Measurements from ENCODE around the gene MYO18A. TPM values are rescaled to one million over a fixed set of nuclear protein-coding genes. Genes with fewer than 3 reads are reported as not detected.

Gene MYO18A
- total RNA-seq, 4 donors from 2014 or later: 14.5 to 72.3 (median 50.8) TPM

DNA sequence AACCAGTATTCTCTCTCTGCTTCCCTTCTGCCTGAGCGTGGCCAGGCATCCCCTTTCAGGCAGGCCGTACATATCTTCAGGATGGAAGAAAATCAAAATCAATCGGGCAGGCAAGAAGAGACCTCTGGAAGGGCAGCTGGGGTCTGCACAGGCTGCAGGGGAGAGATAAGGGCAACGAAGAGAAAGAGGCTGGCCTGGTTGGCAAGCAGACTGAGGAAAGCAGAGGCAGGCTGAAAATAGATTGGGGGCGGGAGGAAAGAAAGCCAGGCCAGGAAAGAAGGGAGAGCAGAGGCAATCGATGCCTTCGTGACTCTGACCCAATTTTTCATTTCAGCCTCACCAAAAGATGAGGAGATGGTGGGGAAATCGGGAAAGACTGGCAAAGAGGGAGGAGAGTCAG is 119.2 kb downstream of the MYO18A start:
- TF ChIP-seq, protein P1, sequence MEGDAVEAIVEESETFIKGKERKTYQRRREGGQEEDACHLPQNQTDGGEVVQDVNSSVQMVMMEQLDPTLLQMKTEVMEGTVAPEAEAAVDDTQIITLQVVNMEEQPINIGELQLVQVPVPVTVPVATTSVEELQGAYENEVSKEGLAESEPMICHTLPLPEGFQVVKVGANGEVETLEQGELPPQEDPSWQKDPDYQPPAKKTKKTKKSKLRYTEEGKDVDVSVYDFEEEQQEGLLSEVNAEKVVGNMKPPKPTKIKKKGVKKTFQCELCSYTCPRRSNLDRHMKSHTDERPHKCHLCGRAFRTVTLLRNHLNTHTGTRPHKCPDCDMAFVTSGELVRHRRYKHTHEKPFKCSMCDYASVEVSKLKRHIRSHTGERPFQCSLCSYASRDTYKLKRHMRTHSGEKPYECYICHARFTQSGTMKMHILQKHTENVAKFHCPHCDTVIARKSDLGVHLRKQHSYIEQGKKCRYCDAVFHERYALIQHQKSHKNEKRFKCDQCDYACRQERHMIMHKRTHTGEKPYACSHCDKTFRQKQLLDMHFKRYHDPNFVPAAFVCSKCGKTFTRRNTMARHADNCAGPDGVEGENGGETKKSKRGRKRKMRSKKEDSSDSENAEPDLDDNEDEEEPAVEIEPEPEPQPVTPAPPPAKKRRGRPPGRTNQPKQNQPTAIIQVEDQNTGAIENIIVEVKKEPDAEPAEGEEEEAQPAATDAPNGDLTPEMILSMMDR (IDR thresholded peaks at IDR 0.05; ENCODE audit: low read depth): no peak

DNA sequence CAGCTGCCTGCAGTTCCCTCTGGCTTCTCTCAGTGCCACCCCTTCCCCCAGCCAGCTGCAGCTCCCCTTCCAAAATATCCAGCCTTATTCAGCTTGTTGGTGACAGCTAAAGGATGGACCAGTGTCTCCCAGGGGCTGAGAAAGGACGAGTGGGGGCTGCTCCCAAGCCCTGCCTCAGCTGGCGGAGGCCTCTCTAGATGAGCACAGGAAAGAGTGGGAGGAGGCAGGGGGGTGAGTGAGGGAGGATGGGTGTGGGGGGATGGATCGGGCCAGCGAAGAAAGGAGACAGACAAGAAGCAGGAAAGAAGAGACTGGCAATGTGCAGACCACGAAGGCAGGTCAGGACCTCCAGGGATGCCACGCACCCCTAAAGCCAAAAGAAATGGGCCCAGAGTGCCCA is 119.7 kb downstream of the MYO18A start:
- TF ChIP-seq, protein P1 (IDR thresholded peaks at IDR 0.05; ENCODE audit: low read depth): no peak

DNA sequence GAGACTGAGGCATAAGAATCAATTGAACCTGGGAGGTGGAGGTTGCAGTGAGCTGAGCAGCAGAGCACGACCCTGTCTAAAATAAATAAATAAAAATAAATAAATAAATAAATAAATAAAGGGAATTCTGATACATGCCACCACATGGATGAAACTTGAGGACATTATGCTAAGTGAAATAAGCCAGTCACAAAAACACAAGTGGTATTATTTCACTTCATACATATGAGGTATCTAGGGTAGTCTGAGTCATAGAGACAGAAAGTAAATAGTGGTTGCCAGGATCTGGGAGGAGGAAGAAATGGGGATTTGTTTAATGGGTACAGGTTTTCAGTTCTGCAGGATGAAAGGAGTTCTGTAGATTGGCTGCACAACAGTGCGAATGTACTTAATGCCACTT is 120.9 kb downstream of the MYO18A start:
- TF ChIP-seq, protein P1 (IDR thresholded peaks at IDR 0.05; ENCODE audit: low read depth): no peak

DNA sequence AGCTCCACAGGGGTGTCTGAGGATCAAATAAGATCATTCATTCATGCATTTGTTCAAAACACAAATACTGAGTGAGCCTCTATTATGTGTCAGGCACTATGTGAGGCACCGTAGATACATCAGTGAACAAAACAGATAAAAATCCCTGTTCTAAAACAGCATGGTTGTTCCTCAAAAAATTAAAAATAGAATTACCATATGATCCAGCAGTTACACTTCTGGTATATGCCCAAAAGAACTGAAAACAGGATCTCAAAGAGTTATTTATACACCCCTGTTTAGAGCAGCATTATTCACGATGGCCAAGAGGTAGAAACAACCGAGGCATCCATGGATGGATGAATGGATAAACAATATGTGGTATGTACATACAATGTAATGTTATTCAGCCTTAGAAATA is 121.8 kb downstream of the MYO18A start:
- TF ChIP-seq, protein P1 (IDR thresholded peaks at IDR 0.05; ENCODE audit: low read depth): no peak

DNA sequence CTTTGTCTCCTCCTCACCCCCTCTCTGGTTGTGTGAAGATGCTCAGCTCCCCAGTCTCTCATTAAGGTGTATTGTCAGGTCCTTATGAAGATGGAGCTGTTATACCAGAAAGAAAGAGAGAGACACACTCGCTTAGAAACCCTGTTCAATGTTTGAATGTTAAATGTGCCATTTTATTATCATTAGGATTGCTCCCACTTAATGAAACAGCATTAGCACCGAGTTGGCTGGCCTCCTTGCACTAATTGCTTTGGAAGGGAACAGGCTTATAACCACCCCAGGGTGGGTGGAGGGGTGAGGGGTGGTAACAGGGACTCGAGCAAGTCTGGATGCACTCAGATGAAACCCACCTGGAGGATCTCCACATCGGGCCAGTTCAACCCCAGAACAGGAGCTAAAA is 122.8 kb downstream of the MYO18A start:
- TF ChIP-seq, protein P1 (IDR thresholded peaks at IDR 0.05; ENCODE audit: low read depth): no peak

DNA sequence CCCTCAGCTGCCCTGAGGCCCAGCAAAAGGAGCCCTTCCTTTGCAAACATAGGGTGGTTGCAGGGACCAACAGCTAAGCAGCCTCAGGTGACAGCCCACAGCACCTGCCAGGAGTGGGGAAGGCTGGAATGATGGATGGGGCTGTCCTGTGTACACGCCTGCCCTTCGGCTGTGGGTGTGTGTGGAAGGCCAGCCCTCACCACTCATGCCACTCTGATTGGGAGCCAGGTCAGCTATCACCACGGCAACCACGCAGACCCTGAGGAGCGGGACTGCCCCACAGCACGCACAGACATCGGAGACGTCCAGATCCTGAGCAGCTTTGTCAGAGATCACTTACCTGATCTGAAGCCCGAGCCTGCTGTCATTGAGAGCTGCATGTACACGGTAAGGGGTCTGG is 125.4 kb downstream of the MYO18A start:
- TF ChIP-seq, protein P1 (IDR thresholded peaks at IDR 0.05; ENCODE audit: low read depth): no peak

DNA sequence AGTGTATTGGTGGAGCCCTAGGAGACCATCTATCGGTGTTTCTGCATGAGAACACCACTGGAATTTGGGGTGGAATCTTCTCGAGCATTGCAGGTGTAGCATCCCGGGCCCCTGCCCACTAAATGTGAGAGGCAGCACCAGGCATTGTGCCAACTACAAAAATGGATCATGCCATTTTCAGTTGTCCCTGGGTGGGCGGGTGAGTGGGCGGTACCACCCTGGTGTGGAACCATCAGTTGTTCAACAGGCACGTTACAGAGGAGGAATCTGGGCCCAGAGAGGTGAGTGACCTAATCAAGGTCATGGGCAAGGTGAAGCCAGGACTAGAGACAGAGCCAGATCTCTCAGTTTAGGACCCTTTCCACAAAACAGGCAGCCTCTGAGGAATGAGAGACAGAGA is 128.5 kb downstream of the MYO18A start:
- TF ChIP-seq, protein P1 (IDR thresholded peaks at IDR 0.05; ENCODE audit: low read depth): no peak

Measured in subcutaneous adipose tissue (tissue), 4 donors.